NCI-H1105 (cell line): Measurements from ENCODE around the gene OR2T11.
"Not testable (repeated sequence)": the region's sequence is repeated elsewhere in the genome, so short reads cannot be mapped to it uniquely, and the experiment has no call there.

ENCODE experiments used
- DNase-seq: peaks from one replicate; lab custom pipeline; 2025; lab: John Stamatoyannopoulos, UW

OR2T11 gene, protein sequence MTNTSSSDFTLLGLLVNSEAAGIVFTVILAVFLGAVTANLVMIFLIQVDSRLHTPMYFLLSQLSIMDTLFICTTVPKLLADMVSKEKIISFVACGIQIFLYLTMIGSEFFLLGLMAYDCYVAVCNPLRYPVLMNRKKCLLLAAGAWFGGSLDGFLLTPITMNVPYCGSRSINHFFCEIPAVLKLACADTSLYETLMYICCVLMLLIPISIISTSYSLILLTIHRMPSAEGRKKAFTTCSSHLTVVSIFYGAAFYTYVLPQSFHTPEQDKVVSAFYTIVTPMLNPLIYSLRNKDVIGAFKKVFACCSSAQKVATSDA

DNA sequence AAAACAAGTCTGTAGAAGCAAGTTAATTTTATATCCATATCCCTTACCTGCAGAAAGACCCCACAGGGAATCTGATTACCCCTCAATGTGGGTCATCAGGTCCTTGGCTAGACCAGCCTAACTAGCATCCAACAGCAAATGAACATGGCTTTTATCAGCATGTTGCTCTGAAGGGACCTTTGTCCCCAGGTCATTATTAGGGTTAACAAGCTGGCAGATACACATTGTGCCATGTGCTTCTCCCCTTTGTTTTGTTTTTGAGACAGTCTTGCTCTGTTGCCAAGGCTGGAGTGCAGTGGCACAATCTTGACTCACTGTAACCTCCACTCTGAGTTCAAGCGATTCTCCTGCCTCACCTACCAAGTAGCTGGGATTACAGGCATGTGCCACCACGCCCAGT lies at the start of gene OR2T11:
OR2T11 (minus strand) TSS at position 101 of the 400 bp plus-strand sequence. CDS start 7,963 bp downstream, outside the sequence.
- not testable (repeated sequence) for DNase-seq

DNA sequence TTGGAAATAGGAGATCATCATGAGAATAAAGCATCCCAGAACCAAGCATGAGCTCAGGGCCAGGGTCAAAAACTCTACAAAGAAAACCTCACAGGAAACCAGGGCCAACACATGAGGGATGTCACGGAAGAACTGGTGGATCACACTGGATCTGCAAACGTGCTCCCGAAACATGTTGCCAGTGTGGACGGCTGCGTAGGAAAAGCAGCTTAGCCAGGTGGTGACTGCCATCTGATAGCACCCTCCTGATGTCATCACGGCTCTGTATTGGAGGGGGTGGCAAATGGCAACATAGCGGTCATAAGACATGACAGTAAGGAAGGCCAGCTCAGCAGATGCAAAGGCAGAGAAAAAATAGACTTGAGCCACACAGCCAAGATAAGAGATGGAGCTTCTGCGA lies 46.8 kb upstream of the OR2T11 start:
- DNase-seq, result no peak

DNA sequence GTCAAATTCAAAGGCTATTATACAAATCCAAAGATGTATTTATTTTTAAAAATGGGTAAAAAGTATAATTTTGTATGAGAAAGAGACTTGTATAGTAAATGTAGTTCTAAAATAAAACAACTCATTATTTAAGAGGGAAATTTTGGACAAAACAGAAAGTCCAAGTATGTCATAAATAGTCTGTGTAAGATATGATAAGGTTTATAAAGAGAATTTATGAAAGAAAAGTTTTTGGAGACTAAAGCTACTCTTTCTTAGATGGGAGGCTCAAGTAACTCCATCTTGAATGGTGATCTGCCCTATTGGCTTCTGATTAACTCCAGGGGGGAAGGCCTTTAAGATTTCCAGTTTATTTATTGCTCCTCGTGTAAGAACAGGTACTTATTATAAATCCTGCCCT lies 35.1 kb upstream of the OR2T11 start:
- DNase-seq, result no peak

DNA sequence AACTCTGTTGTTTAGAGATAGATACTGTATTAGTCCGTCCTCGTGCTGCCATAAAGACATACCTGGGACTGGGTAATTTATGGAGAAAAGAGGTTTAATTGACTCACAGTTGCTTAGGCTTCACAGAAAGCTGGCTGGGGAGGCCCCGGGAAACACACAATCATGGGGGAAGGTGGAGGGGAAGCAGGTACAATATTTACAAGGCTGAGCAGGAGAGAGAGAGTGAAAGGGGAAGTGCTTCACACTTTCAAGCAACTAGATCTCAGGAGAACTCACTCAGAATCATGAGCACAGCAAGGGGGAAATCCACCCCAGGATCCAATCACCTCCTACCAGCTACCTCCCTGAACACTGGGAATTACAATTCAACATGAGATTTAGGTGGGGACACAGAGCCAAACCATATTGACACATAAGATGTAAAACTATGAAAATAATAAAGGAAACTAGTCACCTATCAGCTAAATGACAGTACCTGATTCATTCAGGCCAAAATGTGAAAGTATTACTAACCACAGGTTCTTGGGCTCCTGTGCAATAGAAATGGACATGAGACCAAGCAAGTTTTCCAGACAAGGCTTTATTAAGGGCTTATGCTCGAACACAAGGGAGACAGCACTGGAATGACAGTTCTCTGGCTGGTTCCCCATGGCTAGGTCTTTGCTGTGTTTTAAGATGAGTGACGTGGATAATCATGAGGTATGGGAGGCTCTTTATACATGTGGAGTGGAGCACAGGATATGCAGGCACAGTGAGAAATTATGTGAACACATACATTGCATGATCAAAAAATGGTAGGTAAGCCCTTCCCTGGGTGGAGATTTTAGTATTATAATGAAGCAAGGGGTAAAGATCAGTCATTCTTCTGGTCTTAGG lies 28.8 kb upstream of the OR2T11 start:
- DNase-seq, result not testable (repeated sequence)

DNA sequence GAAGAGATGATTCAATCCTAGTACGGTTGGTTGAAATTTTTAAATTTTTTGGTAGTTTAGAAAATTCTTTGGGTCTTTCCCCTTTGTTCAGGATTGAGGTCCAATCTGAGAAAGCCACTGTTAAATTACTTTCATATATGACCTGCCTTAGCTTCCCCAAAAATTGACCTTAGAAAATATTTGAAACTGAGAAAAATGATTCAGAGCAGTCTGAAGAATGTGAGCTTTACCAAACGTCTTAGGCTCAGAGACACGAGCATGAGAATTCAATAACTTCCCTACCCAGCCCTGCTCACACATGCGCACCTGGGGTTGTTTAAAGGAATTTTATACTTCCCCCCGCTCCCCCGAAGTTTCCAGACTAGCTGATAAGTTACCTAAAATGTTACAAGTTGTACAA lies 21.9 kb upstream of the OR2T11 start:
- DNase-seq, result not testable (repeated sequence)

DNA sequence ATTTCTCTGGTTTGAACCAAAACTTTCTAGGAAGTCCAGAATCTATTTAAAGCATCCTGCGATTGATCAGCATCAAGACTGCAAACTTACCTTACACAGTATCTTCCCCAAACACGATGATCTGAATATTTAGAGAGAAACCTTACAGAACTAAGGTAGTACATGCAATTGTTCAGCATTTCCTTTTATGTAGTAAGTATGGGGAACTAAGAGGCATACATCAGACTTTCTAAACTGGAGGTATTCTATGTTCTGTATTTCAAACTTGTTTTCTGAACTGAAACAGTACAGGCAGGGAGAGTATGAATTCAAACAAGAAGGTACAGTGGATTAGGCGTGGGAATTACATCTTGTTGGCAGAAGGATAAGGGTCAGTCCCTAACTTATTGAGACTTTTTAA lies 20.5 kb upstream of the OR2T11 start, which contains the start of gene OR2T27:
OR2T27 (minus strand) TSS at position 175 of the 400 bp plus-strand sequence. CDS start 4,644 bp downstream, outside the sequence.
- not testable (repeated sequence) for DNase-seq

DNA sequence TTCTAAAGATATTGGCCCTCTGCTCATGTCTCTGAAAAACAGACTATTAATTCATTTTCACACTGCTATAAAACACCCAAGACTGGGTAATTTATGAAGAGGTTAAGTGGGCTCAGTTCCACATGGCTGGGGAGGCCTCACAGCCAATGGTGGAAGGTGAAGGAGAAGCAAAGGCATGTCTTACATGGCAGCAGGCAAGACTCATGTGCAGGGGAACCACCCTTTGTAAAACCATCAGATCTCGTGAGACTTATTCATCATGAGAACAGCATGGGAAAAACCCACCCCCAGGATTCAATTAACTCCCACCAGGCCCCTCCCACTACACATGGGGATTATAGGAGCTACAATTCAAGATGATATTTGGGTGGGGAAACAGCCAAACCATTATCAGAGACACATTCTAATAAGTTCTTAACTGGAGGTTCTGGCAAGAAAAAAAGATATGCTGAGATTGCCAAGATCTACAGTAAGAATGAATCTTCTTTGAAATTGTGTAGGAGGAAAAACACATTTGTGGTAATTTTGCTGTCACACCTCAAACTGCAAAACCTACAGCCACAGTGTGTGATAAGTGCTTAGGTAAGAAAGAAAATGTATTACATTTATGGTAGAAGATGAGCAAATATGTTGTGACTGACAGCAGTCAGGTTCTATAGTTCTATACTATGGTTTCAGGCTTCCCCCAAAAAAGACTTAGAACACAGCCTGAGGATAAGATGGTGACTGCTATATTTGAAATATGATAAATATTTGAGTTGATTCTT lies 14.1 kb upstream of the OR2T11 start:
- not testable (repeated sequence) for DNase-seq

DNA sequence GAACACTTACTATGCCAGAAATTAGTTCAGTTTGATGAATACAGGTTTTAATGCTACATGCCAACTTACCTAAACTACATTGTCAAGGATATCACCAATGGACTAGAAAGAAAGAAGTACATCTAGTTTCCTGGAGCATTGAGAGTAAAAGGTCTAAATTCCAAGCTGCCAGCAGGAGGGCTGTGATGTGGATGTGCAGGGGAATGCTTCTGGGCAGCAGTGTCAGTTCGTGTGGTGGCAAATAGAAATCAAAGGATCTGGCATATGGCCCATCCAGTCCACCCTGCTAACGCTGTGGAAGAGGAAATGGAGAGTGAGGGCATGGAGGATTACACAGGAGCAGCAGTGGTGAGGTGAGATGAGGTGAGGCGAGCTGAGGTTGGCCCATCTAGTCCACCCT lies 10.3 kb upstream of the OR2T11 start, which contains the start of gene OR2T35:
OR2T35 (minus strand) TSS at position 101 of the 400 bp plus-strand sequence. CDS start 6,020 bp downstream, outside the sequence.
- DNase-seq, result not testable (repeated sequence)

DNA sequence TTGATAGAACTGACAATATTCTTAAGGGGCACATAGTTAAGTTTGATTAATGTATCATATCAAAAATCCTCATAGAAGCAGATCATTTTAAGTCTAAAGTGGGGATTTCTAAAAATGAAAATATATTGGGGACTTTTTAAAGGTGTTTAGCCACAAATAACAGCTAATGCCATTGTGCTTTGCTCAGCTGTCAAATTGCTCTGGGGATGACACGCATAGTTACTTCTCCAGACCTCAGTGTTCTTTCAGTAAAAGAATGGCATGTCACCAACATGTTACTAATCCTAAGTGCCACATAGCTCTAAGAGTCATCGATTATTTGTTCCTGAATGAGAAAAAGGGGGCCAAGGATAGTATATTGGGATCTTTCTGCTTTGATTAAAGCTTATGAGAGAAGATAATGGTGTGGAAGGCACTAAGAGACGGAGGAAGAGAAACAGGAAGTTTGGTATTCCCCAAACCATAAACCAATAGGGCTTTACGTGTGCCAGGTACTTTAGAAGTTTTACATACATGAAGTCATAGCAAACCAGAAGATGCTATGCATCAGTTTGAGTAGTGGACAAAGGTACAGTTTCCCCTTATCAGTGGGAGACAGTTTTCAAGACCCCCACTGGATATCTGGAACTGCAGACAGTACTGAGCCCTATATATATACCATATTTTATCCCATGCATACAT lies 8.2 kb upstream of the OR2T11 start:
- not testable (repeated sequence) for DNase-seq

DNA sequence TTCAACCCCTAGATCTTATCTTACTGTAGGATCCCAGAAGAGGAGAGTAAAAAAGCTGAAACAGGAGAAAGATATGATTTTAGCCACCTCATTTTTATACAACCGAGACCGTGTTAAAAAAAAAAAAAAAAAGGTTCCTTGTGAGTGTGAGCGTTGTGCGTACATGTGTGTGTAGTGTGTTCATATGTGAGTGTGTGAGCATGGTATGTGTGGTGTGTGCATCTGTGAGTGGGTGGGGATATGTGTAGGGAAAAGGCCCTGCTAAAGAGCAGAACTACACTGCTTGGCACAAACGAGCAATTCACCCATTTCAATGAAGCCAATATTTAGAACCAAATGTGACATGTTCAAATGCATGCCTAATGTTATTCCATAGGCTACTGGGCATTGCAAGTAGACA lies 6.7 kb upstream of the OR2T11 start:
- DNase-seq, result not testable (repeated sequence)

DNA sequence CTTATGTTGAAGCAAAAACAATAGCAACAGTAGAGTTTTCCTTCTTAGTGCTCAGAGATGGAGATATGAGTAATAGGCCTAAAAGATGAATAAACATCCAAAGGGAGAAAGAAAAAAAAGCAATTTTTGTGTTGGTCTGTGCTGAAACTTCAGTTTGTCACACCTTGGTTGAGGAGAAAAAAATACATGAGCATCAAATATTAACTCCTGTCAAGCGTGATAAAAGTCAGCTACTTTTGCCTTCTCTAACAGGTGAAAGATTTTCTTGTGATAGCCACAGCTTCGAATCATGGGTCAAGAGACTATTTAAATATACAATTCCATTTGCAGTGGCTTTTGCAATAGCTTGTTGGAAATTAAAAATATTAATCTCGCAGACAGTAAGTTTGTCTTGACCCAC lies 6.0 kb upstream of the OR2T11 start:
- not testable (repeated sequence) for DNase-seq

DNA sequence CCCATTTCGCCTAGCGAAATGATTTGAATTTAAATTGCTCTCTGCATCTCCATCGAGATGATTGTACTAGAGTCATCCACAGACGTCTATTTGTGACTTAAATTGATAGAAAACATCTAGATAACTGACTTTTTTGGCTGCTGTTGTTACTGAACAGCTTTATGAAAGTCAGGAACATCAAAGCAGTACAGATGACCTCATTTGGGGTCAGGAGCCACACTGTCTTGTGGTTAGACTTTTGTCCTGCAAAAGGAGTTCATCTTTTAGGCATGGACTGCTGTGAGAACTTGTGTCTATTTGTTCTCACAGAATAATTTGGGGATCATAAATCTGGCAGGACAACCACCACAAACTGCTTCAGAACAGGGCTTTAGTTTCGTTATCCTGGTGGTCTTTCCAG lies 4.8 kb upstream of the OR2T11 start:
- DNase-seq, result not testable (repeated sequence)

DNA sequence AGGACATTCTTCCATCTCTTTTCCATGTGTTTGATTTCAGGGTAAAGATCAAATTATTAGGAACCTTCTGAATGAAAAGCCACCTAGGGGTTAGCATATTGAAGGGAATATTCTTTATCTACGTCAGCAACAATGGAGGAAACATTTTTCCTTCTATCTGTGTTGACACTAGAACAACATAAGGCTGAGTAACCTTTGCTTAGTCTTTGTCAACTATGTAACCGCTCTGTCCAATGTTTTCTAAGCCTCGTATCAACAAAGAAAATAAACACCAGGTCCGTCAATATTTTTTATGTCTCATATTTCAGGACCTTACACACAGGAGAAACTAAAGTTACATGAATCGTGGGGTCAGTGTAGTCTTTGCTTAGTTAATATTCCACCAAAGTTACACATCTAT lies 1.7 kb upstream of the OR2T11 start:
- not testable (repeated sequence) for DNase-seq

DNA sequence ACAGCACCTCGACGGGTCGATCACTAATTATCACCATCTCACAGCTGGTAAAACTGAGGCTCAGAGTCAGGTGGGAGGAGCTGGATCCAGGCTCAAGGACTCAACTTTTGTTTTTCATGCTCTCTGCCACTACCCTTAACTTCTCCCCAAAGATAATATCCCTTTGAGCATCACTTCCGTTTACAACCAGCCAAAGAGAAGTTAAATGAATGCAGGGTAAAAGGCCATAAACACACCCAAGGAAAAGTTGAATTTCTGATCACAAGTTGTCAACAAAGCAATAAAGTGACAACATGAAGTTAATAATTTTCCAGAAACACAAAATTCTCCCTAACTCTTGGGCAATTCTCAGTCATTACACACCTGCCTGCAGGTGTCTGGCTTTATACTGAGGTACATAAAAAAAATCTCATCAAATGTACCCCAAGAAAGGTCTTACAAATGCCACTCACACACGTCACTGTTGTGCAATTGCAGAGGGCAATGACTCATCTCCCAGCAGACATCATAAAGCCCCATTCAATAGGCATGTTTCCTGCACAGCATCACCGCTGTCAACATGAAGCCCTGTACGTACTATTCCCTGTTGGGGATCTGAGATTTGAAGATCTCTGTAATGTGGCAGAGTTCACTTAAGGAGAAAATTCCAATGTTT lies 3.4 kb downstream of the OR2T11 start:
- DNase-seq, result no peak

DNA sequence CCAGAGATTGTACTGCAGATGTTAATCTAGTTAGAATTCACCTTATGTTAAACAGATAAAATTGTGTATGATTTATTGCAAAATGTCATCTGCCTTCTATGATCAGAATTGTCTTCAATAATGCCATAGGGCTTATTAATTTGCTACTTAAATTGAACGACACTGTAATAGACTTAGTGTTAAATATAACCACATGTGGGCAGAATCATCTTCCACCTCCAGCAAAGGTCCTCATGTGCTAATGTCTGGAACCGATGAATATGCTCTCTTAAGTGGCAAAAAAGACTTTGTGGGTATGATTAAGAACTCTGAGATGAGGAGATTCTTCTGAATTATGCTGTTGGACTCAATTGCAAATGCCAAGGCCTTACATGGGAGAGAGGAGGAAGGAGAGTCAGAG lies 4.3 kb downstream of the OR2T11 start:
- no peak for DNase-seq

DNA sequence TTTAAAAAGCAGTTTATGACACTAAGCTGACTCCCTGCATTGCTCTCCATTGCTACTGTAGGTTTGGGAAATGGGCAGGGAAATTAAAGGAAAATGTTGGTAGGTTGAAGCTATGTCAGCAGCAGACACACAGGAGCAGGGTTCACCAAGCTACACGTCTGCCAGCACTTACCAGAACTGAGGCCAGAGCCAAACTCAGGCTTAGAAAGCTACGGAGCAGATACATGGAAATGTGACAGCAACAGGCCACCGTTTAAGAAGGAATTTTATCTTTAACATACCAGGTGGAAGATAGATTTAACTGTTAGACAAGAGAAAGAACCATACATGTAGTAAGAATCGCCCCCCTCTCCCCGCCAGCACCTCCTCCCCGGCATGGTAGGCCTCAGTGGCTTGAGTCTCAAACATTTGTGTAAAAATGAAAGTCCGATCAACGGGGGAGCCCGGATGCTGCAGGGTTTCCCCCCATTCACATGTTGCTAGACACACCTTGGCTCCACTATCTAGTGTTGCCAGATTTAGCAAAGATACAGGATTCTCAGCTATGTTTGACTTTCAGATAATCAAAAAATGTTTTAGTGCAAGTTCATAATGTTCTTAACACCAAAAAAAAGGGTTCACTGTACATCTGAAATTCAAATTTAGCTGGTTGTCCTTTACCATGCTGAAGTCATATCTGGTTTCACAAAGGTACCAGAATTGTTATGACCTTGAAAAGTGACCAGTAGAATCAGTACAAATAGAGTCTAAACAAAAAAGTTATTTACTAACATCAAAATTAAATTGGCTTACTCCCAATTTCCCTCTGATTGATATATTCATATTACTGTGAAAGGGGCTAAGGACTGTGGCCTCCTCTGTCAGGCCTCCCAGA lies 6.7 kb downstream of the OR2T11 start:
- DNase-seq, result no peak

DNA sequence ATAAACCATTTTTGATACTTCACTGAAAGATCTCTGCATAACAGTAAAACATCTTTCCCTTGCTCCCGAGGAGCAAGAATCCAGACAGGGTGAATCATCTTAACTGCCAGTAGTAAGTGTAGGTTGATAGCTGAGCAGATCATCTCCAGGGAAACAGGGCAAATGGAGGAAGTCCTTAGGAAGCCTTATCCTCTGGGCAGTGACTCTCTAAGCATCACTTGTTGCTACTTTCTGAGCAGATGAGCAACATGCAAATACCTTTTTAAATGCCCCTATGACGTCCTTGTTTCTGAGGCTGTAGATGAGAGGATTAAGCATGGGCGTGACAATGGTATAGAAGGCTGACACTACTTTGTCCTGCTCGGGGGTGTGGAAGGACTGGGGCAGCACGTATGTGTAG lies 8.9 kb downstream of the OR2T11 start:
- no peak for DNase-seq

DNA sequence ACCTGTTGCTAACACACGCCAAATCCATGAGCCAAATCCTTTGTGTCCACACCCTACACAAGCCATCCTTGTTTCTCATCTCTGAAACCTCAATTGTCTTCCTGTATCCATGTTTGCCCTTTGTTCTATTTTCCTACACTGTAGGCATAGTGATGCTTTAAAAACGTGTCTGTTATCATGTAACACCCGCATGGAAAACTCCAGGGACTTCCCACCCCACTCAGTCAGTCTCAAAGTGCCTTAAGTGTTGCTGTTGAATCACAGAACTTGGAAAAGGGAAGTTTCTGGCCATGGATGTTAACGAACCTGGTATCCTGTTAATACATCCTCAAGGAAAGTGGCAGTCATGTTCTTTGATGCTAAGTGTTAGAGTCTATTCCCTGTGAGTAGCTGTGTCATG lies 9.7 kb downstream of the OR2T11 start:
- no peak for DNase-seq

DNA sequence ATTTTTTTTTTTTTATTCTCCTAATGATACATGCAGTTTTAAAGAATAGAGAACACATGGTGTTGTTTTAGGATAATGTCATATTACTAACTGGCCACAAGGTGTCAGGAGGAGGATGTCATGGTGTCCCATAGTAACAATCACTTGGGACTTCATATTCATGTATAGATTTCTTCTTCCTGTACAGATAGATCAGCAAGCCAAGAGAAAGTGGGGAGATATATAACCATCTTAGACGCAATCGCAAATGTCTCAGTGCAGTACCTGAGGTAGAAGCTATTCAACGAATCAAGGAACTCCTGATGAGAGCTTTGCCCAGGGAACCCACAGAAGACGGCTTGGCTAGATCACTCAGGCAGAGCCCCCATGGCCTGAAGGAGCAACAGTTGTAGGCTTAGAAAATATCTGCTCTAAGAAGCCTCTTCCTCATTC lies 12.3 kb downstream of the OR2T11 start:
- no peak for DNase-seq

DNA sequence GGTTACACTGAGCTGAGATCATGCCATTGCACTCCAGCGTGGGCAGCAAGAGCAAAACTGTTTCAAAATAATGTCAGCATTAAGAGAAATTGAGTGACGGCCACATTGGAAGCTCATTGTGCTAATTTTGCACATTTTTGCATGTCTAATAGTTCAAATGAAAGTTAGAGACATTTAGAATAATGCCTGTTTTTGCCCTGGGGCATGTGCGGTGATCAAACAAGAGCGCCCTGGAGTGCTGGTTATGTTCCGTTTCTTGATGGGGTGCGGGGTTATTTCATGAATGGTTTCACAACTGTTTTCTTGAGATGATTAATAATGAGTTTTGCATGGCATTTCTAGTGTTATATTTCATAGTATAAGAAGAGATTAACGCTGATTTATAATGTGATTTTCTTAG lies 13.1 kb downstream of the OR2T11 start:
- DNase-seq, result no peak
